Neuronal stem cell (in vitro differentiated cells): Measurements from ENCODE around the gene FLRT2.

ENCODE experiments used
- DNase-seq: peaks from one replicate; pipeline ENCODE4 v3.0.0-alpha.2; 2013; ENCODE audit warnings: low spot score
- H2AFZ ChIP-seq: one replicate; pipeline ENCODE4 v1.6.1; 2013; ENCODE audit warnings: mild to moderate bottlenecking, low read length, inconsistent platforms
- H2AK5ac ChIP-seq: 2 replicates; pipeline ENCODE4 v1.6.1; 2013; ENCODE audit warnings: low read depth, mild to moderate bottlenecking, inconsistent platforms, low read length, moderate library complexity, mixed read lengths
- H2BK120ac ChIP-seq: 2 replicates; pipeline ENCODE4 v1.6.1; 2013; ENCODE audit warnings: low read depth, mild to moderate bottlenecking, inconsistent platforms, low read length, moderate library complexity, mixed read lengths
- H2BK12ac ChIP-seq: one replicate; pipeline ENCODE4 v1.6.1; 2013; ENCODE audit warnings: low read length, inconsistent platforms
- H2BK15ac ChIP-seq: 2 replicates; pipeline ENCODE4 v1.6.1; 2013; ENCODE audit warnings: mild to moderate bottlenecking, low read length, inconsistent platforms, mixed read lengths
- H2BK5ac ChIP-seq: one replicate; pipeline ENCODE4 v1.6.1; 2013; ENCODE audit warnings: inconsistent platforms, mild to moderate bottlenecking, low read length, moderate library complexity
- H3K14ac ChIP-seq: one replicate; pipeline ENCODE4 v1.6.1; 2013; ENCODE audit warnings: low read length, inconsistent platforms
- H3K18ac ChIP-seq: 2 replicates; pipeline ENCODE4 v1.6.1; 2013; ENCODE audit warnings: low read length, inconsistent platforms
- H3K23ac ChIP-seq: 2 replicates; pipeline ENCODE4 v1.6.1; 2013; ENCODE audit warnings: low read depth, mild to moderate bottlenecking, mixed read lengths, low read length, inconsistent platforms; ENCODE audit not compliant: poor library complexity
- H3K27ac ChIP-seq: replicated peaks from 3 replicates; pipeline ENCODE4 v1.5.1; 2013; ENCODE audit warnings: low read length, inconsistent platforms
- H3K27me3 ChIP-seq, 3 experiments: 2 replicates each; pipeline ENCODE4 v1.6.1; 2013; ENCODE audit warnings: low read length in 3 of 3, mild to moderate bottlenecking in 2 of 3, inconsistent platforms in 1 of 3, low read depth in 1 of 3, mixed read lengths in 1 of 3, moderate library complexity in 1 of 3; ENCODE audit not compliant: control insufficient read depth in 3 of 3, insufficient read depth in 3 of 3
- H3K36me3 ChIP-seq, 2 donors: replicated peaks in 1 of 2; 2 replicates each; pipeline ENCODE4 v1.6.1; 2013; ENCODE audit warnings: low read length in 2 of 2; ENCODE audit not compliant: control insufficient read depth in 2 of 2, insufficient read depth in 2 of 2
- H3K4ac ChIP-seq: 2 replicates; pipeline ENCODE4 v1.6.1; 2013; ENCODE audit warnings: inconsistent platforms, mild to moderate bottlenecking, low read length, moderate library complexity
- H3K4me1 ChIP-seq, 2 donors: 1 replicate in 1 of 2; 2 replicates in 1 of 2; pipeline ENCODE4 v1.6.1; 2013; ENCODE audit warnings: low read length in 2 of 2, low read depth in 1 of 2; ENCODE audit not compliant: control insufficient read depth in 2 of 2, insufficient read depth in 1 of 2
- H3K4me2 ChIP-seq: one replicate; pipeline ENCODE4 v1.6.1; 2013; ENCODE audit warnings: mild to moderate bottlenecking, low read length, inconsistent platforms; ENCODE audit not compliant: insufficient read depth, poor library complexity, severe bottlenecking
- H3K4me3 ChIP-seq, 2 donors: 2 replicates each; pipeline ENCODE4 v1.5.1; 2013; ENCODE audit warnings: low read length in 2 of 2, mild to moderate bottlenecking in 2 of 2, inconsistent platforms in 1 of 2, moderate library complexity in 1 of 2
- H3K79me1 ChIP-seq: one replicate; pipeline ENCODE4 v1.6.1; 2013; ENCODE audit warnings: low read depth, mild to moderate bottlenecking, inconsistent platforms, low read length, moderate library complexity
- H3K9ac ChIP-seq: one replicate; pipeline ENCODE4 v1.6.1; 2013; ENCODE audit warnings: mild to moderate bottlenecking, low read depth, low read length, inconsistent platforms; ENCODE audit not compliant: poor library complexity
- H3K9me3 ChIP-seq, 2 donors: replicated peaks in 1 of 2; 2 replicates each; pipeline versions ENCODE3 to v1.6.1; 2013; ENCODE audit warnings: low read length in 2 of 2, mild to moderate bottlenecking in 2 of 2, inconsistent platforms in 1 of 2, low read depth in 1 of 2, mixed read lengths in 1 of 2, moderate library complexity in 1 of 2; ENCODE audit not compliant: control insufficient read depth in 2 of 2, insufficient read depth in 1 of 2
- H4K8ac ChIP-seq: one replicate; pipeline ENCODE4 v1.6.1; 2013; ENCODE audit warnings: low read depth, mild to moderate bottlenecking, inconsistent platforms, low read length, moderate library complexity
- H4K91ac ChIP-seq: one replicate; pipeline ENCODE4 v1.6.1; 2013; ENCODE audit warnings: low read length, low read depth, mild to moderate bottlenecking, inconsistent platforms; ENCODE audit not compliant: poor library complexity
- WGBS, 2 donors: extraction: QIAGEN DNeasy Blood & Tissue Kit; methylation state at CpG; one replicate each; pipeline ENCODE4 v1.1.7; 2013; ENCODE audit warnings: missing lambda C conversion rate in 2 of 2, mixed read lengths in 1 of 2; ENCODE audit not compliant: insufficient read length in 2 of 2, insufficient replicate concordance in 1 of 2; ENCODE audit errors: extremely low coverage in 2 of 2; 5-methylcytosine and 5-hydroxymethylcytosine counted together

Gene FLRT2

GRCh38 chr14:85578357-85578756, 48.4 kb downstream of the FLRT2 start:
- WGBS, 2 donors, result no CpG with 5 or more reads among the region's 8 CpGs
- no peak overlapping the region for H3K14ac ChIP-seq
- H2AFZ ChIP-seq, result peak overlapping the region; percentile 70
- DNase-seq, result no peak
- no peak overlapping the region for H3K4me3 ChIP-seq
- H4K91ac ChIP-seq, result no peak overlapping the region
- no peaks in the 10 kb centered on the region for H3K79me1 ChIP-seq
- no peak overlapping the region for H3K23ac ChIP-seq
- no peak overlapping the region for H3K18ac ChIP-seq
- H3K4ac ChIP-seq, result no peak overlapping the region
- no peak overlapping the region for H2BK120ac ChIP-seq
- H2BK15ac ChIP-seq, result no peak overlapping the region
- no peak overlapping the region for H3K4me2 ChIP-seq
- H3K9me3 ChIP-seq, result no peaks in the 10 kb centered on the region
- no peak overlapping the region for H2AK5ac ChIP-seq
- no peak overlapping the region for H3K27ac ChIP-seq
- H3K4me1 ChIP-seq, result peaks cover 7% of the 10 kb centered on the region in 2 donors
- no peak overlapping the region for H2BK5ac ChIP-seq
- H3K36me3 ChIP-seq, result no peaks in the 10 kb centered on the region
- no peaks in the 10 kb centered on the region for H3K27me3 ChIP-seq
- no peak overlapping the region for H4K8ac ChIP-seq
- no peak overlapping the region for H2BK12ac ChIP-seq
- H3K9ac ChIP-seq, result no peak overlapping the region

- no peak overlapping the region for H2BK120ac ChIP-seq
- H2BK5ac ChIP-seq, result no peak overlapping the region
- H2AFZ ChIP-seq, result peak overlapping the region; percentile 70
- H2AK5ac ChIP-seq, result no peak overlapping the region
- H3K4me3 ChIP-seq, result no peak overlapping the region
- no peak overlapping the region for H4K8ac ChIP-seq
- WGBS, 2 donors, result no CpG with 5 or more reads among the region's 2 CpGs
- no peaks in the 10 kb centered on the region for H3K9me3 ChIP-seq
- no peak overlapping the region for H3K4me2 ChIP-seq
- H3K23ac ChIP-seq, result no peak overlapping the region
- no peak for DNase-seq
- no peaks in the 10 kb centered on the region for H3K27me3 ChIP-seq
- H3K18ac ChIP-seq, result peak overlapping the region; percentile 6
- no peaks in the 10 kb centered on the region for H3K79me1 ChIP-seq
- no peak overlapping the region for H2BK12ac ChIP-seq
- H3K9ac ChIP-seq, result no peak overlapping the region
- no peak overlapping the region for H2BK15ac ChIP-seq
- no peaks in the 10 kb centered on the region for H3K36me3 ChIP-seq
- no peak overlapping the region for H3K27ac ChIP-seq
- no peak overlapping the region for H3K4ac ChIP-seq
- peaks cover 6 to 7% of the 10 kb centered on the region in 2 donors for H3K4me1 ChIP-seq
- H3K14ac ChIP-seq, result no peak overlapping the region
- no peak overlapping the region for H4K91ac ChIP-seq
Observed at GRCh38 chr14:85578930-85579329, 49.0 kb downstream of the FLRT2 start.

- H2AFZ ChIP-seq, result no peak overlapping the region
- H3K79me1 ChIP-seq, result no peaks in the 10 kb centered on the region
- no peak overlapping the region for H3K4me2 ChIP-seq
- no peak overlapping the region for H2BK12ac ChIP-seq
- no peak overlapping the region for H2AK5ac ChIP-seq
- no peak overlapping the region for H4K8ac ChIP-seq
- no peaks in the 10 kb centered on the region for H3K27me3 ChIP-seq
- no peak overlapping the region for H3K9ac ChIP-seq
- H3K4ac ChIP-seq, result no peak overlapping the region
- H3K23ac ChIP-seq, result no peak overlapping the region
- H2BK5ac ChIP-seq, result no peak overlapping the region
- no peak overlapping the region for H3K27ac ChIP-seq
- H3K14ac ChIP-seq, result no peak overlapping the region
- H3K36me3 ChIP-seq, result no peaks in the 10 kb centered on the region
- H3K4me1 ChIP-seq, result peaks cover 6 to 9% of the 10 kb centered on the region in 2 donors
- DNase-seq, result no peak
- H2BK120ac ChIP-seq, result no peak overlapping the region
- H3K4me3 ChIP-seq, result no peak overlapping the region
- H4K91ac ChIP-seq, result no peak overlapping the region
- H2BK15ac ChIP-seq, result no peak overlapping the region
- no peak overlapping the region for H3K18ac ChIP-seq
- H3K9me3 ChIP-seq, result no peaks in the 10 kb centered on the region
Observed at GRCh38 chr14:85579942-85580341, 50.0 kb downstream of the FLRT2 start.

GRCh38 chr14:85580536-85581140, 50.7 kb downstream of the FLRT2 start:
- H2BK12ac ChIP-seq, result no peak overlapping the region
- H2BK15ac ChIP-seq, result no peak overlapping the region
- H4K91ac ChIP-seq, result no peak overlapping the region
- no peak overlapping the region for H2AK5ac ChIP-seq
- DNase-seq, result no peak
- no peak overlapping the region for H3K4me2 ChIP-seq
- H3K36me3 ChIP-seq, result no peaks in the 10 kb centered on the region
- H3K14ac ChIP-seq, result no peak overlapping the region
- no peaks in the 10 kb centered on the region for H3K79me1 ChIP-seq
- H3K18ac ChIP-seq, result no peak overlapping the region
- H3K27ac ChIP-seq, result no peak overlapping the region
- H3K9ac ChIP-seq, result no peak overlapping the region
- peaks cover 4% of the 10 kb centered on the region in 2 donors for H3K4me1 ChIP-seq
- WGBS, 2 donors, result no CpG with 5 or more reads among the region's 8 CpGs
- no peak overlapping the region for H3K4me3 ChIP-seq
- no peak overlapping the region for H3K4ac ChIP-seq
- no peaks in the 10 kb centered on the region for H3K9me3 ChIP-seq
- H3K27me3 ChIP-seq, result no peaks in the 10 kb centered on the region
- no peak overlapping the region for H3K23ac ChIP-seq
- H2AFZ ChIP-seq, result no peak overlapping the region
- H4K8ac ChIP-seq, result no peak overlapping the region
- no peak overlapping the region for H2BK120ac ChIP-seq
- H2BK5ac ChIP-seq, result no peak overlapping the region
